GM23338 (cell line): ENCODE data around the gene ZNF585A. TPM values are rescaled to one million over a fixed set of nuclear protein-coding genes. Genes with fewer than 3 reads are reported as not detected.

Experiments
- ATAC-seq: fragments of 200-7000 bp; cut with Tn5 transposase; 3 replicates; pipeline ENCODE4 v1.9.1; 2020
- DNase-seq: peaks from one replicate; pipeline ENCODE4 v3.0.0-alpha.2; 2015; ENCODE audit warnings: low spot score
- H2AFZ ChIP-seq: fragments of 200-600 bp; sonication (generic); 2 replicates; pipeline ENCODE4 v1.8.0; 2016; ENCODE audit warnings: antibody characterized with exemption, mild to moderate bottlenecking, moderate library complexity
- H3F3A ChIP-seq: fragments of 200-600 bp; sonication (generic); replicated peaks from 2 replicates; pipeline ENCODE4 v1.8.0; 2017; ENCODE audit warnings: antibody characterized with exemption, mixed run types, low read depth
- H3K27ac ChIP-seq: fragments of 200-600 bp; sonication (generic); 2 replicates; pipeline ENCODE4 v1.6.1; 2016; ENCODE audit warnings: low read depth
- H3K27me3 ChIP-seq: fragments of 200-600 bp; sonication (generic); 2 replicates; pipeline ENCODE4 v1.8.0; 2016; ENCODE audit warnings: mild to moderate bottlenecking, mixed run types, moderate library complexity; ENCODE audit not compliant: insufficient read depth
- H3K36me3 ChIP-seq: fragments of 200-600 bp; sonication (generic); 2 replicates; pipeline ENCODE4 v1.8.0; 2016; ENCODE audit warnings: mild to moderate bottlenecking; ENCODE audit not compliant: insufficient read depth
- H3K4me1 ChIP-seq: fragments of 200-600 bp; sonication (generic); 2 replicates; pipeline ENCODE4 v1.8.0; 2016; ENCODE audit warnings: mild to moderate bottlenecking, moderate library complexity; ENCODE audit not compliant: insufficient read depth
- H3K4me2 ChIP-seq: fragments of 200-600 bp; sonication (generic); 2 replicates; pipeline ENCODE4 v1.7.1; 2017; ENCODE audit warnings: mixed run types
- H3K4me3 ChIP-seq: fragments of 200-600 bp; sonication (generic); 2 replicates; pipeline ENCODE4 v1.6.1; 2016; ENCODE audit warnings: mixed run types
- H3K79me2 ChIP-seq: fragments of 200-600 bp; sonication (generic); replicated peaks from 2 replicates; pipeline ENCODE4 v1.8.0; 2017; ENCODE audit warnings: mild to moderate bottlenecking; ENCODE audit not compliant: insufficient read depth
- H3K9me2 ChIP-seq: fragments of 200-600 bp; sonication (generic); 2 replicates; pipeline ENCODE4 v1.8.0; 2017; ENCODE audit not compliant: insufficient read depth
- H4K20me1 ChIP-seq: fragments of 200-600 bp; sonication (generic); replicated peaks from 2 replicates; pipeline ENCODE4 v1.8.0; 2017; ENCODE audit warnings: mild to moderate bottlenecking; ENCODE audit not compliant: insufficient read depth
- H3K27ac Mint-ChIP-seq: 2 replicates; pipeline ENCODE4 v1.8.0; 2020; ENCODE audit warnings: inconsistent platforms, mild to moderate bottlenecking, moderate library complexity, mixed read lengths
- H3K27me3 Mint-ChIP-seq: 3 replicates; pipeline ENCODE4 v1.8.0; 2022; ENCODE audit warnings: low read depth, mild to moderate bottlenecking, moderate library complexity, mixed read lengths, inconsistent platforms; ENCODE audit not compliant: insufficient read depth, poor library complexity
- H3K36me3 Mint-ChIP-seq: 3 replicates; pipeline ENCODE4 v1.8.0; 2021; ENCODE audit warnings: low read depth, mild to moderate bottlenecking, inconsistent platforms, moderate library complexity, mixed read lengths
- H3K4me1 Mint-ChIP-seq: 3 replicates; pipeline ENCODE4 v1.8.0; 2020; ENCODE audit warnings: mild to moderate bottlenecking, inconsistent platforms, mixed read lengths
- H3K4me3 Mint-ChIP-seq: 3 replicates; pipeline ENCODE4 v1.8.0; 2021; ENCODE audit warnings: moderate library complexity, mild to moderate bottlenecking, inconsistent platforms, mixed read lengths
- H3K9me3 Mint-ChIP-seq: 3 replicates; pipeline ENCODE4 v1.8.0; 2020; ENCODE audit warnings: moderate library complexity, mild to moderate bottlenecking, inconsistent platforms, mixed read lengths
- CREB1 ChIP-seq: fragments of 250-450 bp; sonication (Bioruptor Pico); IDR thresholded peaks from 2 replicates; pipeline ENCODE4 v1.5.0; 2020; ENCODE audit warnings: low read depth, mild to moderate bottlenecking, moderate library complexity
- CTCF ChIP-seq, 2 experiments: fragments of 200-600 bp in 1 of 2; sonication (generic) in 1 of 2; conservative IDR thresholded peaks; 2 replicates each; pipeline versions ENCODE4 v1.5.1 to v1.6.1; 2016 to 2017; ENCODE audit warnings: antibody characterized with exemption in 2 of 2, low read depth in 2 of 2, mild to moderate bottlenecking in 2 of 2, moderate library complexity in 1 of 2
- ETS1 ChIP-seq: IDR thresholded peaks from 2 replicates; pipeline ENCODE4 v1.6.1; 2016; ENCODE audit warnings: antibody characterized with exemption
- EZH2 ChIP-seq: fragments of 200-600 bp; sonication (generic); IDR thresholded peaks from one replicate; pipeline ENCODE4 v1.8.0; 2017; ENCODE audit warnings: antibody characterized with exemption, mild to moderate bottlenecking, low read depth; ENCODE audit not compliant: unreplicated experiment
- EZH2phosphoT487 ChIP-seq: fragments of 200-600 bp; sonication (generic); IDR thresholded peaks from one replicate; pipeline ENCODE4 v1.8.1; 2018; ENCODE audit warnings: antibody characterized with exemption; ENCODE audit not compliant: unreplicated experiment
- JUNB ChIP-seq: IDR thresholded peaks from one replicate; pipeline ENCODE4 v1.6.1; 2016; ENCODE audit warnings: antibody characterized with exemption; ENCODE audit not compliant: unreplicated experiment
- NANOG ChIP-seq: IDR thresholded peaks from 2 replicates; pipeline ENCODE4 v1.6.1; 2016; ENCODE audit warnings: antibody characterized with exemption, borderline replicate concordance
- POLR2AphosphoS5 ChIP-seq: IDR thresholded peaks from 2 replicates; pipeline ENCODE4 v1.6.1; 2016; ENCODE audit warnings: antibody characterized with exemption, low read depth
- REST ChIP-seq: IDR thresholded peaks from one replicate; pipeline ENCODE4 v1.6.1; 2018; ENCODE audit warnings: antibody characterized with exemption; ENCODE audit not compliant: unreplicated experiment
- STAT1 ChIP-seq: IDR thresholded peaks from one replicate; pipeline ENCODE4 v1.6.1; 2016; ENCODE audit warnings: antibody characterized with exemption; ENCODE audit not compliant: unreplicated experiment
- ZNF114 ChIP-seq: fragments of 250-450 bp; sonication (Bioruptor Pico); IDR thresholded peaks from 2 replicates; pipeline ENCODE4 v1.5.0; 2020; ENCODE audit warnings: mild to moderate bottlenecking, moderate library complexity
- ZNF331 ChIP-seq: fragments of 250-450 bp; sonication (Bioruptor Pico); IDR thresholded peaks from 2 replicates; pipeline ENCODE4 v1.5.0; 2020; ENCODE audit warnings: low read depth, mild to moderate bottlenecking, moderate library complexity
- ZNF462 ChIP-seq: fragments of 250-450 bp; sonication (Bioruptor Pico); IDR thresholded peaks from 2 replicates; pipeline ENCODE4 v1.5.0; 2020; ENCODE audit warnings: mild to moderate bottlenecking, moderate library complexity
- polyA plus RNA-seq: library from polyadenylated mRNA; unstranded; fragments of >200 nt; fragmentation: Nextera tagmentation; extraction: Ambion mirVana; gene quantifications from 2 replicates; pipeline ENCODE4 v1.2.1, GENCODE V29; 2016
- total RNA-seq: library from RNA; depleted of rRNA; stranded (reverse); fragments of >200 nt; shearing (Covaris generic); gene quantifications from 2 replicates; pipeline ENCODE4 v1.2.3, GENCODE V29; 2014

Gene ZNF585A
- total and polyA plus RNA-seq, 2 experiments from 2014 or later, result 9.8 to 36.5 TPM

GRCh38 chr19:37136111-37136510 lies 36.4 kb downstream of the ZNF585A start:
- DNase-seq, result no peak
- Histone ChIP-seq H3F3A (no peaks in the 10 kb centered on the region), H3K4me1 (no peaks in the 10 kb centered on the region), H3K27ac (no peak overlapping the region), H3K4me3 (no peak overlapping the region), H4K20me1 (no peaks in the 10 kb centered on the region), H3K9me2 (no peaks in the 10 kb centered on the region), H3K79me2 (no peaks in the 10 kb centered on the region), H3K4me2 (no peak overlapping the region), H2AFZ (no peak overlapping the region), H3K36me3 (no peaks in the 10 kb centered on the region), H3K27me3 (no peaks in the 10 kb centered on the region)
- Mint-ChIP-seq H3K4me3 (no peak overlapping the region), H3K36me3 (peaks cover 51% of the 10 kb centered on the region), H3K27ac (no peak overlapping the region), H3K9me3 (peaks cover 98% of the 10 kb centered on the region), H3K27me3 (peaks cover 5% of the 10 kb centered on the region), H3K4me1 (no peaks in the 10 kb centered on the region)
- TF ChIP-seq REST, result no peak
- TF ChIP-seq ZNF114 (CRISPR knock-in tag), result no peak
- no peak for TF ChIP-seq CTCF (conservative IDR thresholded peaks at IDR 0.05; ENCODE audit: low read depth in 2 of 2)
- no peak for TF ChIP-seq CREB1 (CRISPR knock-in tag)
- TF ChIP-seq JUNB, result no peak
- TF ChIP-seq EZH2, result no peak
- TF ChIP-seq EZH2phosphoT487, result no peak
- TF ChIP-seq ZNF331 (CRISPR knock-in tag), result no peak
- no peak for TF ChIP-seq STAT1
- no peak for TF ChIP-seq ETS1
- TF ChIP-seq NANOG, result no peak
- TF ChIP-seq ZNF462, result no peak
- no peak for TF ChIP-seq POLR2AphosphoS5
- no peak for ATAC-seq
